ENCODE measurements around the gene ZBED4.
"Not testable (repeated sequence)": the region's sequence is repeated elsewhere in the genome, so short reads cannot be mapped to it uniquely, and the experiment has no call there.

Gene ZBED4

DNA sequence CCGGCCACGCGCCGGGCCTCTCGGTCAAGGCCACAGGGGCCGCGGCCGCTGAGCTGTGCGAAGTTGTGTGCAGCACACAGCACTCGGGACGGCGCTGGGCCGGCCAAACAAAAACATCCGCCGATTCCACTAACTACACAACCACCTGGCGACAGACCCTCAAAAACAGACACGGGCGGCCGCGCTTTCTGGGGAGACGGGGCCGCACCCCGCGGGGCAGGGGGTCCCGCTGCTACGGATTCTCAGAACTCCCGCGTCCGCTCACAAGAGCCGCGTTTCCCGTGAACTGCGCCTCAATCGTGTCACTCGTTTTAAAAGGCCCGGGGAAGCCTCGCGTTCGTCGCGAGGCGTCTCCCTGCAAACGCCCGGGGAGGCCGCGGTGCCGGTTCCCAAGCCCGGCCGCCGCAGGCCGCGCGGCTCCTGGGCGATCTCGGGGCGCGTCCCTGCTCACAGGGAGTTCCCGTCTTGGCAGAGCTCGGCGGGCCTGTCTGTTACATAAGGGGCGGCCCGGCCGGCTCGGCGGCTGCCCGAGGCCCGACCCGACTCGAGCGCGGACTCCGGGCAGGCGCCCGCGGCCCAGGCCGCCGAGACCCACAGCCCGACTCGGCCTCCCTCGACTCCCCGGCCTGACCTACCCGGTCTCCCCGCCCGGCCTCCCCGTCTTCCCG lies 26.9 kb upstream of the ZBED4 start:
- DNase-seq, result no peak

GRCh38 chr22:49827271-49827852 lies 26.3 kb upstream of the ZBED4 start:
- DNase-seq, result no peak

- DNase-seq, result no peak
These were observed 25.6 kb upstream of the ZBED4 start, which contains the start of gene BRD1 for GRCh38 chr22:49827853-49828598. BRD1 (minus strand) TSS chr22:49827873; CDS start chr22:49824317, 3,556 bp downstream.

GRCh38 chr22:49828599-49828965 lies 25.1 kb upstream of the ZBED4 start:
- no peak for DNase-seq

DNA sequence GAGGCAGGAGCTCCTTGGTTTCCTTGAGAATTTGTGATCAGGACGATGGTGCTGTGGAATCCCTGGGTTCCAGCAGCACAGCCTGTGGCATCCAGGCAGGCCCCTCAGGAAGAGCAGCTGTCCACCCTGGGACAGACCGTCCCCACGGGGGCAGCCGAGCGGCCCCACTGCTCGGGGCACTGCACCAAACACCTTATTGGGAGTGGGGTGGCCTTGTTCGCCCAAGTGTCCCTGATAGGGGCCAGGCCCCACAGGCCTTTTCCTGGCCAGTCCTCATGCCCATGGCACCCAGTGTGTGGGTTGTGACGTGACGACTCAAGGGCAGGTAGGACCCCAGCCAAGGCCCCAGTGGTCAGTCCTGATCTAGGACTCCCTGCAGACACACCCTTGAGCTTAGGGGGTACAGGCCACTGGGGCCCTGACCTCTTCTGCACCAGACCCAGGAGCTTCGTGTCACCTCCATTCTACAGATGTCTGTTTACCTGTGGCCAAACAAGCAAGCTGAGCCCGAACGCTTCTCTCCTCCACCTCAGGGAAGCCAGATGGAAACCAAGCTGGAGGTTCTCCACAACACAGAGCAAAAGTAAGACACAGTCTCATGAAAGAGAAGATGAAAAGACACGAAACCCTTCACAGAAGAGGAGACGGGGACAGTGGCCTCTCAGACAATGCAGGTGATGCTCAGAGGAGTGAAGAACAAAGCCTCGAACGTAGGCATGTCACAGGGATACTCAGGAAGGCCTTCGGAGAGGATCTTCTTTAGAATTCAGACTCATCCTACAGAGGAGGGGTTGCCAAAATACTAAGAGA lies 24.4 kb upstream of the ZBED4 start:
- DNase-seq, result no peak

DNA sequence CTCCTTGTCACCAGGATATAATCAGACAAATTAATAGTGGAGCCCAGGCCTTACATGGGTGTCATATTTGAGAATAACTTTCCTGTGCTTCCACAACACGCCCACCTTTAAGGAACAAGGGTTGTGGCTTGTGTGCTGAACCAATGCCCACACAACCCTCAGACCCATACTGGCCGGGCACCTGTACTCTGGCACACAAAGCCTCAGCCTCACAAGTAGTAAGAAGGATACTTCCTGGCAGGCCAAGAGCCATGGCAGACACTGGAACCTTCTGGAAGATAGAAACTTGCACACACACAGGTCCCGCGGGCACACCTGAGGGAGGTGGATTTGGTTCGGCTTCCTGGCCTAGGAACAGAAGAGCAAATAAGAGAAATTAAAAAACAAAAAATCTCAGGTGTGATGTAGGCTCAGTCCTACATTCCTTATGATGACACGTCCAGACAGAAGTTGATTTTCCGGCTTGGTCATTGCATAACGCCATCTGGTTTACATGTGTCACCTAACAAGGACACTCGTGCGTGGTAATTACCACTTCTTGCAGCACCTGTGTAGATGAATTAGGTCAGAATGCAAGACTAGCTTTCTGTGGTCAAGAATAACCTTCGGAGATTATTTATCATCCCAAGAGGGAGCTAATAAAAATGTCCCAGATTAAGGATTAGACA lies 20.2 kb upstream of the ZBED4 start:
- no peak for DNase-seq

- no peak for DNase-seq
These were observed 14.6 kb upstream of the ZBED4 start for GRCh38 chr22:49838771-49839717.

DNA sequence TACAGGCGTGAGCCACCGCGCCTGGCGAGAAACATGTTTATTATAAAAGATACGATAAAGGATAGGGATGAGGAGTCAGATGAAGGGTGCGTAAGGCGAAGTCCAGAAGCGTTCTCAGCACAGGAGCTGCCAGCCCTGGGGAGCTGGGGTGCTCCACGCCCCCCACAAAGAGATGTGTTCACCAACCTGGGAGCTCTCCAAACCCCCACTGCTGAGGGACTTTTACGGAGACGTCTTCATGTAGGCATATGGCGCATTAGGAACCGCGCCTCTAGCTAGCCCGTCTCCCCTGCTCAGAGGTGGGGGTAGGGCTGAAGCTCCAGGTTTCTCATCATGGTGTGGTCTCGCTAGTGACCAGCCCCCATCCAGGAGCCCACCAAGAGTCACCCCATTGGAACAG lies 8.4 kb upstream of the ZBED4 start:
- DNase-seq, result no peak

- DNase-seq, result no peak
These were observed 7.8 kb upstream of the ZBED4 start for GRCh38 chr22:49845666-49846459.

GRCh38 chr22:49847751-49848689 lies 5.6 kb upstream of the ZBED4 start:
- no peak for DNase-seq

GRCh38 chr22:49848690-49849160 lies 4.9 kb upstream of the ZBED4 start:
- DNase-seq, result no peak

- DNase-seq, result no peak
These were observed 4.3 kb upstream of the ZBED4 start for GRCh38 chr22:49849161-49850020.

- no peak for DNase-seq
These were observed 3.4 kb upstream of the ZBED4 start for GRCh38 chr22:49850021-49850911.

DNA sequence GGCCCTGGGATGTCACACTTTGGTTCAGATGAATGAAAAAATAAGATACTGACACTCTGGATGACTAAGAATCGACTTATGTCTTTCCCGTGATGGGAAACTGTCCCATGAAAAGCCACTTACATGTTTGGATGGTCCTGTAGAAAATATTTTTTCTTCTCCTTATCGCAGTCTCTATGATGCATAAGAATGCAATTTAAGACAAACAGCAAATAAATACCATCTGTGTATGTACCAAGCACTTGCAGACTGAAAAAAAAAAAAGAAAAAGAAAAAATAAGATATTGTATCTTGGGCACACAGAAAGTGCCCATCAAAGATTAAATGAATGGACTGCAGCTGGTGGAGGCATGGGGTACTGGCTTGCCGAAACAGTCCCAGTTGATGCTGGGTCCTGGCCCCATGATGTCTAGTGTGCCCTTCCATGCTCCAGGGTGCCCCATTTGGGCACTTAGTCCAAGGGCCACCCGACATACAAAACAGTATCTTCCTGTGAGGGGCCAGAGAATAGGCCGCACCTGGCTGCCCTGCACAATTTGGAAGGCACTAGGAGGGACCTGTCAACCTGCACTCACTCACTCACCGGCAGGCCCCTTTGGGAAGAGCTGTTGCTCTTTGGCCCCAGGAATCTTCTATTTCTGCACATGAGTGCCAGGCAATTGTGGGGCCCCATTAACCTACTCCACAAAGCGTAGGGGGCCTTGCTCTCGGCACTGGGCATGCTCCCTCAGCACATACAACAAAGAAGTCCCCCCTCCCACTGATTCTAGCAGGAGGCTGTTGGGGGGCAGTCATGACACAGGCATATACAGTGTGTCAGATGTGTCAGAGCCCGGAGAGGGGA lies 2.5 kb upstream of the ZBED4 start:
- no peak for DNase-seq

GRCh38 chr22:49852568-49852897 lies 1.1 kb upstream of the ZBED4 start:
- not testable (repeated sequence) for DNase-seq

All from NCI-H2029 treated with DMSO at 0.1 percent for 48 hours (cell line).